KMS-11 (cell line): ENCODE measurements around the gene MIEF2.
"Not testable (repeated sequence)": the region's sequence is repeated elsewhere in the genome, so short reads cannot be mapped to it uniquely, and the experiment has no call there.

Source experiments
- H2AFZ ChIP-seq: fragments of 200-600 bp; sonication (generic); 2 replicates; pipeline ENCODE4 v1.6.1; 2016; ENCODE audit warnings: antibody characterized with exemption, mixed run types, low read depth
- H3K27ac ChIP-seq: fragments of 200-600 bp; sonication (generic); 2 replicates; pipeline ENCODE4 v1.6.1; 2016; ENCODE audit warnings: mild to moderate bottlenecking, mixed run types
- H3K27me3 ChIP-seq: fragments of 200-600 bp; sonication (generic); 2 replicates; pipeline ENCODE4 v1.6.1; 2017; ENCODE audit warnings: mild to moderate bottlenecking, low read depth, mixed run types, moderate library complexity; ENCODE audit not compliant: insufficient read depth
- H3K36me3 ChIP-seq: fragments of 200-600 bp; sonication (generic); 2 replicates; pipeline ENCODE4 v1.6.1; 2017; ENCODE audit warnings: mild to moderate bottlenecking, mixed run types; ENCODE audit not compliant: insufficient read depth
- H3K4me1 ChIP-seq: fragments of 200-600 bp; sonication (generic); 2 replicates; pipeline ENCODE4 v1.6.1; 2016; ENCODE audit warnings: mild to moderate bottlenecking, low read depth, mixed run types; ENCODE audit not compliant: poor library complexity, severe bottlenecking
- H3K4me2 ChIP-seq: fragments of 200-600 bp; sonication (generic); 2 replicates; pipeline ENCODE4 v1.7.0; 2016; ENCODE audit warnings: mild to moderate bottlenecking, mixed run types
- H3K4me3 ChIP-seq: fragments of 200-600 bp; sonication (generic); IDR thresholded peaks from 2 replicates; pipeline ENCODE4 v1.6.1; 2017; ENCODE audit warnings: low read depth, low read length, mixed read lengths; ENCODE audit not compliant: insufficient read depth
- H3K79me2 ChIP-seq: fragments of 200-600 bp; sonication (generic); 2 replicates; pipeline ENCODE4 v1.6.1; 2016; ENCODE audit warnings: low read depth, mixed run types; ENCODE audit not compliant: insufficient read depth
- H3K9ac ChIP-seq: fragments of 200-600 bp; sonication (generic); 2 replicates; pipeline ENCODE4 v1.6.1; 2016; ENCODE audit warnings: mild to moderate bottlenecking, mixed run types
- H4K20me1 ChIP-seq: fragments of 200-600 bp; sonication (generic); 2 replicates; pipeline ENCODE4 v1.6.1; 2016; ENCODE audit warnings: mild to moderate bottlenecking, mixed run types; ENCODE audit not compliant: insufficient read depth
- CTCF ChIP-seq: fragments of 200-600 bp; sonication (generic); conservative IDR thresholded peaks from 2 replicates; pipeline ENCODE4 v1.6.1; 2017; ENCODE audit warnings: low read depth, mild to moderate bottlenecking, antibody characterized with exemption, low read length, moderate library complexity, mixed read lengths

The MIEF2 gene, protein sequence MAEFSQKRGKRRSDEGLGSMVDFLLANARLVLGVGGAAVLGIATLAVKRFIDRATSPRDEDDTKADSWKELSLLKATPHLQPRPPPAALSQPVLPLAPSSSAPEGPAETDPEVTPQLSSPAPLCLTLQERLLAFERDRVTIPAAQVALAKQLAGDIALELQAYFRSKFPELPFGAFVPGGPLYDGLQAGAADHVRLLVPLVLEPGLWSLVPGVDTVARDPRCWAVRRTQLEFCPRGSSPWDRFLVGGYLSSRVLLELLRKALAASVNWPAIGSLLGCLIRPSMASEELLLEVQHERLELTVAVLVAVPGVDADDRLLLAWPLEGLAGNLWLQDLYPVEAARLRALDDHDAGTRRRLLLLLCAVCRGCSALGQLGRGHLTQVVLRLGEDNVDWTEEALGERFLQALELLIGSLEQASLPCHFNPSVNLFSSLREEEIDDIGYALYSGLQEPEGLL

DNA sequence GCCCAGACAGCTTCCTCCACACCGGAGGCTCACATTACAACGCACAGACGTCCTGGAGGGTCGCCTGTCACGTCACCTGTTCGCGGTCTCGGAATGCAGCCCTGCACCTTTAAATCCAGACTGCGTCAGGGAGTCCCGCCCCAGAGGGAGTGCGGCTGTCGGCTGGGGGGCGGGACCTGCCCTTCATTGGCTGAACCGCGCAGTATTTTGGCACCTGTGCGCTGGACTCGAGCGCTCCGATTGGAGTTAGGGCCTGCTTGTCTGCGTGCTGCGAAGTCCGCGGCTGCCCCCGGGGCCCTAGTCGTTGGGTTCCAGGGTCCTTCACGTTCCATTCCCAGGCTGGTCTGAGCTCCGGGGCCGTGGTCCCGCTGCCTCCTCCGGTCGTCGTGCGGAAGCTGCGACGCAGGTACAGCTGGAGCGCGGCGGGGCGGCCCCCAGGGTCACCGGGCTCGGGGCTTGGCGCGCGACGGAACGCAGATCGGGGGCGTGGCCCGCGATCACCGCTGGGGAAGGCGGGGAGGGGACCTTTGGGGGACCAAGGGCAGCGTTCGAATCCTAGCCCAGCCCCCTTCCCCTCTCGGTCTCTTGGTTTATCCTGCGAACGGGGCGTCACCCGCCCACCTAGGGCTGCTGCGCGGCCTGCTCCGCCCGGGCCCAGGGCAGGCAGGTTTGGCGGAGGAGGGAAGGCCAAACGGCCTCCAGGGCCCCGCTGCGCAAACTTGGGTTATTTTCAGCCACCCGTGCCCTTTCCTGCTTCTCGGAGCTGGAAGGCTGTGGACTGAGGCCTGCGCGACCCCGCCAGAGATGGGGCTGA is at the start of gene MIEF2:
Gene MIEF2, plus strand, starts transcription at position 331 of the 814 bp plus-strand sequence. CDS start 2,059 bp downstream, outside the sequence.
- Histone ChIP-seq H2AFZ (peak within 1 kb of the TSS; percentile 79), H3K27ac (peak within 1 kb of the TSS; percentile 25; the same call in 1 of the 2 replicates), H3K9ac (peak within 1 kb of the TSS; percentile 50; the same call in 1 of the 2 replicates), H3K79me2 (no peaks in the 10 kb centered on the region; the same call in 1 of the 2 replicates), H3K4me1 (peaks cover 12% of the 10 kb centered on the region), H3K4me3 (no peak within 1 kb of the TSS), H3K4me2 (peak within 1 kb of the TSS; percentile 83), H4K20me1 (no peaks in the 10 kb centered on the region), H3K27me3 (no peaks in the 10 kb centered on the region), H3K36me3 (no peaks in the 10 kb centered on the region)
- no peak for TF ChIP-seq CTCF

GRCh38 chr17:18213666-18214270 is 46.7 kb upstream of the MIEF2 start:
- no peaks in the 10 kb centered on the region for H3K79me2 ChIP-seq
- no peaks in the 10 kb centered on the region for H3K4me1 ChIP-seq
- H3K27ac ChIP-seq, result no peak overlapping the region
- H3K4me3 ChIP-seq, result no peak overlapping the region
- no peak overlapping the region for H2AFZ ChIP-seq
- no peak for TF ChIP-seq CTCF
- no peaks in the 10 kb centered on the region for H3K36me3 ChIP-seq
- no peak overlapping the region for H3K4me2 ChIP-seq
- no peak overlapping the region for H3K9ac ChIP-seq
- H3K27me3 ChIP-seq, result no peaks in the 10 kb centered on the region
- H4K20me1 ChIP-seq, result no peaks in the 10 kb centered on the region

GRCh38 chr17:18216906-18217305 is 43.6 kb upstream of the MIEF2 start:
- not testable (repeated sequence) for H3K9ac ChIP-seq, H3K79me2 ChIP-seq, H3K36me3 ChIP-seq, H3K4me3 ChIP-seq, H3K27me3 ChIP-seq, H4K20me1 ChIP-seq, H3K4me1 ChIP-seq, H3K27ac ChIP-seq, H3K4me2 ChIP-seq, H2AFZ ChIP-seq

- Histone ChIP-seq H4K20me1 (no peaks in the 10 kb centered on the region), H3K9ac (no peak overlapping the region), H2AFZ (no peak overlapping the region), H3K79me2 (no peaks in the 10 kb centered on the region), H3K4me2 (no peak overlapping the region), H3K36me3 (no peaks in the 10 kb centered on the region), H3K27ac (no peak overlapping the region), H3K27me3 (no peaks in the 10 kb centered on the region), H3K4me1 (no peaks in the 10 kb centered on the region), H3K4me3 (no peak overlapping the region)
- TF ChIP-seq CTCF, result peak; percentile 71
Observed at GRCh38 chr17:18217412-18218015, 42.9 kb upstream of the MIEF2 start.
